ENCODE results near the gene ADAP1.

The ADAP1 gene

DNA sequence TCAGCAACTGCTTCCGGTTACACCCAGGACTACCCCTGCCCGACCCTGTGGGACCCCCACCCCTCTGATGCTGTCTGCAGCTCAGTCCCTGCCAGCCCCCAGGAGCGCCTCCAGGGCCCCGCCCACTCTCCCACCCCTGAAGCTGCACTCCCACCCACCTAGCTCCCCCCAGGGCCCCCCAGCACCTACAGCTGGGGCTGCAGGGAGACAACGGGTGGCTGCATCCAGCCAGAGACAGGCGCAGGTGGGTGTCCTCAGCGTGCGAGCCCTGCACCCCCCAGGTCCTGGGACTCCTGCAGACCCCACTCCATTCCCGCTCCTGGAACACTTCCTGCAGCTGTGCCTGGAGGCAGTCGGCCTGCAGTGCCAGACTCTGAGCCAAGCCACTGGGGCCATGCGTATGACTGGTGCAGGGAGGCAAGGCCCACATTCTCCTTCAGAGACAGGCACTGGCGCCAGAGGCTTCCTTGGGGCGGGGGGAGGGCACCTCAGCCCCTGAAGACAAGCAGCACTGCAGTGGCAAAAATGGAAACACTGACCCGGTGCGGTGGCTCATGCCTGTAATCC, 34.6 kb upstream of the ADAP1 start:
- TF ChIP-seq, protein P1, sequence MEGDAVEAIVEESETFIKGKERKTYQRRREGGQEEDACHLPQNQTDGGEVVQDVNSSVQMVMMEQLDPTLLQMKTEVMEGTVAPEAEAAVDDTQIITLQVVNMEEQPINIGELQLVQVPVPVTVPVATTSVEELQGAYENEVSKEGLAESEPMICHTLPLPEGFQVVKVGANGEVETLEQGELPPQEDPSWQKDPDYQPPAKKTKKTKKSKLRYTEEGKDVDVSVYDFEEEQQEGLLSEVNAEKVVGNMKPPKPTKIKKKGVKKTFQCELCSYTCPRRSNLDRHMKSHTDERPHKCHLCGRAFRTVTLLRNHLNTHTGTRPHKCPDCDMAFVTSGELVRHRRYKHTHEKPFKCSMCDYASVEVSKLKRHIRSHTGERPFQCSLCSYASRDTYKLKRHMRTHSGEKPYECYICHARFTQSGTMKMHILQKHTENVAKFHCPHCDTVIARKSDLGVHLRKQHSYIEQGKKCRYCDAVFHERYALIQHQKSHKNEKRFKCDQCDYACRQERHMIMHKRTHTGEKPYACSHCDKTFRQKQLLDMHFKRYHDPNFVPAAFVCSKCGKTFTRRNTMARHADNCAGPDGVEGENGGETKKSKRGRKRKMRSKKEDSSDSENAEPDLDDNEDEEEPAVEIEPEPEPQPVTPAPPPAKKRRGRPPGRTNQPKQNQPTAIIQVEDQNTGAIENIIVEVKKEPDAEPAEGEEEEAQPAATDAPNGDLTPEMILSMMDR (IDR thresholded peaks at IDR 0.05) = no peak

DNA sequence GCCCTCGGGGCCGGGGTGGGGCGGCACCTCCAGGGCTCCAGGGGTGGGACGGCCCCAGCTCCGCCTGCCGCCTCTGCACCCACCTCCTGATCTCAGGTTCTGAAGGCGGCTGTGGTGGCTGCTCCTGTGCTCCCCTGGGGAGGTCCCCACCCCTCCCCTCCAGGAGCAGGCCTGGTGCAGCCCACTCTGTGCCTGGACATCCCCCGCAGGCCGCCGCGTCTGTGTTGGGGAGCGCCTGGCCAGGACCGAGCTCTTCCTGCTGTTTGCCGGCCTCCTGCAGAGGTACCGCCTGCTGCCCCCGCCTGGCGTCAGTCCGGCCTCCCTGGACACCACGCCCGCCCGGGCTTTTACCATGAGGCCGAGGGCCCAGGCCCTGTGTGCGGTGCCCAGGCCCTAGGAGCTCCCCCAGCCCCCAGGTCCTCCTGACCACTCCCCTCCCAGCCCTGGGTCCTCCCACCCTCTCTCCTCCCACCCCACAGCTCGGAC, 34.0 kb upstream of the ADAP1 start:
- TF ChIP-seq, protein P1 (IDR thresholded peaks at IDR 0.05) = no peak

DNA sequence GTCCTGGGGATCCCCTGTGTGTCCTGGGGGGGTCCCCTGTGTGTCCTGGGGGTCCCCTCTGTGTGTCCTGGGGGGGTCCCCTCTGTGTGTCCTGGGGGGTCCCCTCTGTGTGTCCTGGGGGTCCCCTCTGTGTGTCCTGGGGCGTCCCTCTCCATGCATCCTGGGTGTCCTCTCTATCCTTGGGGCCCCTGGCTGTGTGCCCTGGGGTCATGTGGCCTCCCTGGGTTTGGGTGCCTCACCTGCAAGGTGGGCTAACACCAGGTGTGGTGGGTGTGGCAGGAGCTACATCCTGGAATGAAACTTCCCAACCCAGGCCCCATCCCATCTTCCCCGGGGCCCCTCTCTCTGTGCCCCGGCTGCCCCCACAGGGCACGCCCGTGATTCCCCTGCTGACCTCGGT, 33.4 kb upstream of the ADAP1 start:
- TF ChIP-seq, protein P1 (IDR thresholded peaks at IDR 0.05) = no peak

DNA sequence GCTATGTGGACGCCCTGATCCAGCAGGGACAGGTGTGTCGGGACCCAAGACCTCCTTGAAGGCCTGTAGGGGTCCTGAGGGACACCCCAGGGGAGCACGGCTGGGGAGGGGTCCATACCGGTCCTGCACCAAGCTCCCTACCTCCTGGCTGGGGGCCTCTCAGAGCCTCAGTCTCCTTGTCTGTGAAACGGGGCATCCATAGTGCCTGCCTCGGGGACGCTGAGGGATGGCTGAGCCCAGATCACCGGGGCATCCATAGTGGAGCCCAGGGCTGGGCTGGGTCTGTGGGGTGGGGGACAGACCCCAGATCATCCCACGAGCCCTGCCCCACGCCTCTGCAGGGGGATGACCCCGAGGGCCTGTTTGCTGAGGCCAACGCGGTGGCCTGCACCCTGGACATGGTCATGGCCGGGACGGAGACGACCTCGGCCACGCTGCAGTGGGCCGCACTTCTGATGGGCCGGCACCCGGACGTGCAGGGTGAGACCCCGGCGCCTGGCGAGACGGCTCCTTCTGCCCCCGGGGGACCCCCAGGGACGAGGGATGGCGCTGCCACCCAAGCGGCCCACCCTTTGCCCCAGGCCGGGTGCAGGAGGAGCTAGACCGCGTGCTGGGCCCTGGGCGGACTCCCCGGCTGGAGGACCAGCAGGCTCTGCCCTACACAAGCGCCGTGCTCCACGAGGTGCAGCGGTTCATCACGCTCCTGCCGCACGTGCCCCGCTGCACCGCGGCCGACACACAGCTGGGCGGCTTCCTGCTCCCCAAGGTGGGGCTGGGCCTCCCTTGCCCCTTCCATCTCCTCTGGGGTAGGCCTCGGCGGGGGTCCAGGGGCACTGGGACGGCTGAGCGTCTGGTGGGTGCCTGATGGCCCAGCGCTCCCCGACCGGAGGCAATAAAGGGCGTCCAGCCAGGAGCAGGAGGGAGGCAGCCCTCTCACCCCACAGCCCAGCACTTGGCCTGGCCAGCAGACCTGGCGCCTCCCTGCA, 32.6 kb upstream of the ADAP1 start:
- TF ChIP-seq, protein P1 (IDR thresholded peaks at IDR 0.05) = no peak

DNA sequence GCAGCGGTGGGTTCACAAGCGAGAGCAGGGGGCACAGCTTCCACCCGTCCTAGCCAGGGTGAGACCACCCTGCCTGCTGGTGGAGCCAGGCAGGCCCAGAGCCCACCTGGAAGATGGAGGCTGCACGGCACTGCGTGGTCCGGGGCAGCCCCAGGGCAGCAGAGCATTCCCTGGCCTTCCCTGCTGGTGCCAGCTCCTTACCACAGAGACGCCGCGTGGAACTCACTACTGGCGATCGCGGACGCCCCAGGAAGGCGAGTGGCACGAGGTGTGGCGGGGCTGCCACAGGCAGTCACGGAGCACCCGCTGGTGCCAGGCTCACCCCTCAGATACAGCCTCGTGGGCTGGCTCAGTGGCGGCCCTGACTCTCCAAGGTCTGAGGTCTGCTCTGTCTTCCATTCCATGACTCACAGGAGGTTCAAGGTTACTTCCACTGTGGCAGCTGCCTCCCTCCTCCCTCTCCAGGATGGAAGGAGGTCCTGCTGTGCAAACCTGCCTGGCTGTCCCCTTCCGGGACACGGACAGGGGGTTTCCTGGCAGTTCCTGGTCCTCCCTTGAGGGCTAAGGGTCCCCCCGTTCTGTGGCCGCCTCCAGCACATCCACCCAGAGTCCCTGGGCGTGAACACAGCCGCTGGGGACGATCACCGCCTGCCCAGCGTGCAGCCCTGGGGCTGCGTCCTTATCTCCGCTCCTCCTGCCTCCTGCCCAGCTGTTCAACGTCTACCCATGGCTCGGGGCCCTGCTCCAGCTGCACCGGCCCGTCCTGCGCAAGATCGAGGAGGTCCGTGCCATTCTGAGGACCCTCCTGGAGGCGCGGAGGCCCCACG, 31.6 kb upstream of the ADAP1 start:
- TF ChIP-seq, protein P1 (IDR thresholded peaks at IDR 0.05) = no peak

DNA sequence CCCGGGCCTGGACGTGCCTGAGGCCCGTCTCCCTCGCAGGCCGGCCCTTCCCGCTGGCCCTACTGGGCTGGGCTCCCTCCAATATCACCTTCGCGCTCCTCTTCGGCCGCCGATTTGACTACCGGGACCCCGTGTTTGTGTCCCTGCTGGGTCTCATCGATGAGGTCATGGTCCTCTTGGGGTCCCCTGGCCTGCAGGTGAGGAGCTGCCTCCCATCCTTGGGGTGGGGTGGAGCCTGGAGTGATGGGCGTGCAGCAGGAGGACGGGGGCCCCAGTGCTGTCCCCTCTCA, 30.6 kb upstream of the ADAP1 start:
- TF ChIP-seq, protein P1 (IDR thresholded peaks at IDR 0.05) = no peak

DNA sequence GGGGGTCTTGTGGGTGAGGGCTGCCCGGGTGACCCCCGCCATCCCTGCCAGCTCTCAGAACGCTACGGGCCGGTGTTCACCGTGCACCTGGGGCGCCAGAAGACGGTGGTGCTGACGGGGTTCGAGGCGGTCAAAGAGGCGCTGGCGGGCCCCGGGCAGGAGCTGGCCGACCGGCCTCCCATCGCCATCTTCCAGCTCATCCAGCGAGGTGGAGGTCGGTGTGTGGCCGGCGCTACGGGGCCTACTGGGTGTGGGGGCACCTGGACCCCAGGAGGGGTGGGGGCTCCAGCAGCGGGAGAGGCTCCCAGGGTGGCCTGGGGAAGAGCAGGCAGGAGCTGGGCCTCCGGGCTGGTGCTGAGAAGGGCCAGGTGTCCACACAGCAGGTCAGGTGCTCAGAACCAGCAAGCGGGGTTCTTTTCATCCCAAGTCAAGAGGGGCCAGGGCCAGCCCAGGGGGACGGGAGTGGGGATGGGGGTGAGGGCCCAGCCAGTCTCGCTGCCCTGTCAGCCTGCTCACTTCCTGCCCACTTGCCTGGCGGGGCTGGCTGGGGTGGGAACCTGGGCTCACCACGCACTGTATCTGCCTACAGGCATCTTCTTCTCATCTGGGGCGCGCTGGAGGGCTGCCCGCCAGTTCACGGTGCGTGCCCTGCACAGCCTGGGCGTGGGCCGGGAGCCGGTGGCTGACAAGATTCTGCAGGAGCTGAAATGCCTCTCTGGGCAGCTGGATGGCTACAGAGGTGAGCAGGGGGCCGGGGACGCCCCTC, 30.1 kb upstream of the ADAP1 start:
- TF ChIP-seq, protein P1 (IDR thresholded peaks at IDR 0.05) = no peak

Measured in LNCAP (cell line).